Activated CD4-positive, alpha-beta T cell treated with anti-CD3 and anti-CD28 coated beads, Interleukin-2, amount 50 U/mL, for 48 hours (primary cell): Measurements from ENCODE around the gene RTL9.

Experiments
- DNase-seq, 2 experiments: peaks; one replicate each; pipeline ENCODE4 v3.0.0-alpha.2; 2020

The RTL9 gene

GRCh38 chrX:110407910-110408545, 49.4 kb downstream of the RTL9 start:
- DNase-seq = peak in 1 of 2 experiments; percentile 24
